HG03378 (cell line): Measurements from ENCODE around the gene FBL.
"Not testable (repeated sequence)": the region's sequence is repeated elsewhere in the genome, so short reads cannot be mapped to it uniquely, and the experiment has no call there.

Experiments
- ATAC-seq: cut with Tn5 transposase; IDR thresholded peaks from one replicate; pipeline ENCODE4 v1.9.1; 2021; ENCODE audit warnings: mild to moderate bottlenecking, moderate library complexity; ENCODE audit not compliant: unreplicated experiment

The FBL gene

DNA sequence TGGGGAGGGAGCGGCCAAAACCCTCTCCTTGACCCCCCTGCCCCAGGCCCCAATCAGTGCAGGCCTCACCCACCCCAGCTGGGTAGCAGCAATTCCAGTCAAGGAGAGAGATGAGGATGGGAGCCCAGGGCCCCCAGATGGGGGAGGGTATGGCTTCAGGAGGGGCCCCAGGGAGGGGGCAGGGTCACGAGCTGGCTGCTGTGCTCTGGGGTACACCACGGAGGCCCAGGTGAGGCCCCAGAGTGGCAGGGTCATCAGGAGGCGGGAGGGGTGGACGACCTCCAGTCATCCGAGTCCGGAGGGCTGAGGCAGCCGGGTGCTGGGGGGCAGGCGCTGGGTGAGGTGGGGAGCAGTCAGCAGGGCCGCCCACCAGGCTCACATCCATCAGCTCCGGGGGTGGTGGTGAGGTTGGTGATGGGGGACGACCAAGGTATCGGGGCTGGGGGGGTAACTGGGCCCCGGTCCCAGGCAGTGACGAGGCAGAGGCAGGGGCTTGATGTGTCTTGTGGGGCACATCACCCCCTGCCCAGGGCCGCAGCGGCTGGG lies 20.6 kb downstream of the FBL start:
- no peak for ATAC-seq

DNA sequence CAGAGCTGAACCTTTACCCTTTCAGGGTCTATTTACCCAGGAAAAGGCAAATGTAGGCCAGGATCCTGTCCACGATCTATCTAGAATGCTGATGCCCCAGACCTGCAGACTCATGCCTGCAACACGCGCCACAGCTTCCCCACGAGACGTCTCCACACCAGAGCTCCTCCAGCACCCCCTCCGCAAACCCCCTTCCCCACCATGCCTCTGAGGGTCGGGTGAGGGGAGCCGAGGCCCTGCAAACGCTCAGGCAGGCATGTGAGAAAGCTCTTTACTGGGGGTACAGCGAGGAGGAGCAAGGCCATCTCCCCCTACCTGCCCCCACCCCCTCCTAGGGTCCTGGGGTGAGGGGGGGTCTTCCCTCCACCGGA lies 21.1 kb downstream of the FBL start:
- no peak for ATAC-seq

DNA sequence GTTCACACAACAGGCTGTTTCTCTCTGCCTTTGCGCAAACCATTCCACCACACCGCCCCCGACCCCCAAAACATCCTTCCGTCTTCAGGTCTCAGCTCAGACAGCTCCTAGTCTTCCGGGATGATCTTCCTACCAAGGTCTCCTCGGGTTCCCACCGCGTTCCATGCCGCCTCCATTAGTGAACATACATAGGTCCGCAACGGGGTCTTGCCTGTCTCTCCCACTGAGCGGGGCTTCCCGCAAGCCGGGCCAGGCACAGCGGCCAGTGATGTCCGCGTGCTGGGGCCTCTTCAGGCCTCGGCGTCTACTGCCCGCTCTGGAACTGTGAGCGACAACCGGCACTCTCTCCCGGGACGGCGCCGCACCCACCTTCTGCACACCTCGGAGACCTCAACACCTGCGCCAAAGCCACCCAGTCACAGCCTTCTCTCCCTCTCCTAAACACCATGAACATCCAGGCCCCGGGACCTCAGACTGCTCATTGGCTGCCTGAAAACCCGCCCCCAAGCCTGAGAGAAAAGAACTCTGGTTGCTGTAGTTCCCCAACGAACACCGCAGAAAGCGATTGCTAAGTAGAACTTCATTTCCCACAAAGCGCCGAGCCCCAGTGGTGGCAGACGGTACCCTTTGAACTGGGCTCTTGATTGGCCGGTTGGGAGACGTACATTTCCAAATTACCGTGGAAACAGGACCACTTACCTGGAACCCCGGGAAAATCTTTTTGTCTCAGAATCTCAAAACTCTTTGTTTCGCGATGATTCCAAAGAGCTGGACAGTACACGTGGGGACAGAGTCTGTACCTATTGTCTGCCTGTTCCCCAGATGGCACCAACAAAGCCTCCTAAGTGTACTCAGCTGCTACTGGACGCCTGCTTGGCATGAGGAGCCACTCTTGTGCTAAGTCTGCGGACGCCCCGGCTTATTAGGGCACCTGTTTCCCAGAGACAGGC lies 21.8 kb downstream of the FBL start:
- ATAC-seq, result peak; percentile 64

DNA sequence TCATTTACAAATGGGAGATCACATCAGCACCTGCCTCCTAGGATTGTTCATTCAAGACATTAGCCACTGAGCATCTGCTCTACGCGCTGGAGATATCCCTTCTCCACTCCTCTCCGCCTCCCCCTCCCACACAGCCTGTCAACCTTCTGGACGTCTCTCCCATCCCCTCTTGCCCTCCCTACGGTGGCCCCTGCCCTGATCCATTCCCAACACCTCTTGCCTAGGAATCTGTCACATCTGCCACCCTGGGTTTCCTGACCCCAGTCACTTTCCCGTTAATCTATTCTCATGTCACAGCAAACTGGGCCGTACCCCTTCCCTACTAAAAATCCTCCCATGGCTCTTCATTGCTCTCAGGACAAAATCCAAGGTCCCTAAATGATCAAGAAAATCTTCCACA lies 22.5 kb downstream of the FBL start:
- ATAC-seq, result no peak

DNA sequence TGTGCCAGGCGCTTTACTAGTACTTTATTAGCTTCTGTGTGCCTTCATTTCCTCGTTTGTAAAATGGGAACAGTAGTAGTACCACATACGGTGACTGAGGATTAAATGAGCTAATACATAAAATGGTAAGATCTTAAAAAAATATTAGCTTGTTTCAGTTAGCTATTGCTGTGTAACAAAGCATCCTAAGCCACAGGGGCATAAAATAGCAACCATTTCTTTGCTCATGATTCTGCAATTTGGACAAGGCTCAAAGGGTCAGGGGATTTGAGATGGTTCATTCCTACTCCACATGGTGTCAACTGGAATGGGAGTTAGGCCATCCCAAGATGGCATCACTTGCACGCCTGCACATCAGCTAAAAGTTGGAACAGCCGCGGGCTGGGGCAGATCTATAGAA lies 25.5 kb downstream of the FBL start:
- no peak for ATAC-seq

DNA sequence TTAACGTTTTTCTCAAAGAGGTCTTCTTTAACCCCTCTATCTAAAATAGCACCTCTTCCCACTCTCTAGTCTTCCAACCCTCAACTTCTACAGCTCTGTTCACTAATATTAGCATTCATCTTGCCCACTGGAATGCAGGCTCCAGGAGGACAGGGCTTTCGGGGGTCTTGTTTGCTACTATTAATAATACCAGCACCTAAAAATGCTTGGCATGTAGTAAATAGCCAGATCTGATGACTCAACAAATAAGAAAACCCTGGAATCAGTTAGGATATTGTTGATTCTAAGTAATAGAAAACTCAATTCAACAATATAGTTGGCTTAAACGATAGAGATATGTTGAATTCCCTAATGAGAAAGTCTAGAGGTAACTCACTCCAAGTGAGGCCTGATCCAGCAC lies 26.4 kb downstream of the FBL start:
- ATAC-seq, result no peak

- peak; percentile 78 for ATAC-seq
Measured at GRCh38 chr19:39818626-39819097, 27.5 kb downstream of the FBL start.

DNA sequence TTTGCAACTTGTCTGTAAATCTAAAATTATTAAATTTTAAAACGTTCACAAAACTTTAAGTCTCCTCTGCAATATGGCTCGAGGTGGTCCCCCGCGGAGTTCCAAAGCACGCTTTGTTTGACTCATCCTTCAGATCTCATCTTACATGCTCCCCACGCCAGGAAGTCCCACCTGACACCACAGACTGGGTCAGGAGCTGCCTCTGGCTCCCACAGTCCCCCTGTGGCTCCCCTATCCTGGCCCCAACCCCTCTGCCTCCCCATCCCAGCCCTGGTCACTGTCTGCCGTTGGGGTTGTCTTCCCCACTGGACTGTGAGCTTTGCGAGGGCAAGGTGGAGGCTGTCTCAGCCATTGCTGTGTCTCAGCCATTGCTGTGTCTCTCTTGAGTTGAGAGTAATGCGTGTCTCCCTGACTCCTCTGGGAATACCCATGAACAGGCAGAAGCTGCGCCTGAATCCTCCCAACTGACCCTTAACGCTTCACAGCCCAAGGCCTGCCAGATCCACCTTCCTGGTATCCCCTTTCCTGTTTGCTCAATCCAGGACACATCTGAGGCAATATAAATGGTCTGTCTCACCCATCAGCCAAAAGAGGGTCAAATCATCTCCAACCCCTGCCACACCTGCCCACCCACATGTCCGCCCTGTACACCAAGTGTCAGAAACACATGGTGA lies 28.2 kb downstream of the FBL start:
- ATAC-seq, result no peak

DNA sequence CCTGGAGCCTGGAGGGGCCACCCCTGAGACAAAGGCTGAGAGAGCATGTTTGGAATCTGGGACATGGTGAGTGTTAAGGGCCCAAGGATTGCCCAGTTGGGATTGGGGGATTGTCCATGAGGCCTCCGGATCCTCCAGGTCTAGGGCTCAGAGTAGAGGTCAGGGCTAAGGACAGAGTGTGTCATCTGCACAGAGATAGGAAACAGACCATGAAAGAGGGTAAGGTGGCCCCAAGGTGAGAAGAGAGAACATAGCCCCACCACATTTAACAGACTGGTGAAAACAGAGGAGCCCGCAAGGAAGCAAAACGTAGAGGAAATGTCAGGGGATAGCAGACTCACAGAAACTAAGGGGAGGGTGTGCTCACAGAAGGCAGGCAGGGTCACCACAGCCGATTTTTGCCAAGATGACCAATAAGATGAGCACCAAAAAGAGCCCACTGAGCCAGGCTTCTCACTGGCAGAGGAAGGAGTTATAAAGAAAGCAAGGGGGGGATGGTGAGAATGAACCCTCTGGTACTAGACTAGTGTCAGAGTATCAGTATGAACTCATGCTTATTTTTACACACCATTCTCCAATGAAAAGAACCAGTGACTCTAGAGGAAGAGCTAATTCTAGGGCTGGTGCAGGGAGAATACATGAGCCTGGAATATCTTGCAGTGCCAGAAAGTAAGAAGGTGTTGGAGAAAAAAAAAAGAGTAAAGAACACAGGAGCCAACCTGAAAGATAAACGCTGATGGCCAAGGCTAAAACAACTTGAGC lies 29.7 kb downstream of the FBL start:
- ATAC-seq, result no peak

DNA sequence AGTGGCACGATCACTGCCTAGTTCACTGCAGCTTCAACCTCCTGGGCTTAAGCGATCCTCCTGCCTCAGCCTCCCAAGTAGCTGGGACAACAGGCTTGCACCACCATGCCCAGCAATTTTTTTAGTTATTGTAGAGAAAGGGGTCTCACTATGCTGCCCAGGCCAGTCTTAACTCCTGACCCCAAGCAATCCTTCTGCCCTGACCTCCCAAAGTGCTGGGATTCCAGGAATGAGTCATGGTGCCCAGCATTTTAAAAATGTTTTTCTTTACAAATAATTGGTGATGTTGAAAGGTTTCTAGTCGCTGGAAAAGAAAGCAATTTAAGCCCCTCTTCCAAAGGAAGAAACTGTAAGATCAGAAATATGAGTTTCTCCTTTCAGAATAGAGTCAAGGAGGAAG lies 31.6 kb downstream of the FBL start:
- no peak for ATAC-seq

DNA sequence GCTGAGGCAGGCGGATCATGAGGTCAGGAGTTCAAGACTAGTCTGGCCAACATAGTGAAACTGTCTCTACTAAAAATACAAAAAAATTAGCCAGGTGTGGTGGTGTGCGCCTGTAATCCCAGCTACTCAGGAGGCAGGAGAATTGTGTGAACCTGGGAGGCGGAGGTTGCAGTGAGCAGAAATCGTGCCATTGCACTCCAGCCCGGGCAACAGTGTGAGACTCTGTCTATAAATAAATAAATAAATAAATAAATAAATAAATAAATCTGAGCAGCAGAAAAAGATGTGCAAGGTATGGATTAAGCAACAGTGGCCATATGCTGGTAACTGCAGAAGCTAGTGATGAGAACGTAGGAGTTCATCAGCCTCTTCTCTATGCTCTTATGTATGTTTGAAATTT lies 32.1 kb downstream of the FBL start:
- not testable (repeated sequence) for ATAC-seq

DNA sequence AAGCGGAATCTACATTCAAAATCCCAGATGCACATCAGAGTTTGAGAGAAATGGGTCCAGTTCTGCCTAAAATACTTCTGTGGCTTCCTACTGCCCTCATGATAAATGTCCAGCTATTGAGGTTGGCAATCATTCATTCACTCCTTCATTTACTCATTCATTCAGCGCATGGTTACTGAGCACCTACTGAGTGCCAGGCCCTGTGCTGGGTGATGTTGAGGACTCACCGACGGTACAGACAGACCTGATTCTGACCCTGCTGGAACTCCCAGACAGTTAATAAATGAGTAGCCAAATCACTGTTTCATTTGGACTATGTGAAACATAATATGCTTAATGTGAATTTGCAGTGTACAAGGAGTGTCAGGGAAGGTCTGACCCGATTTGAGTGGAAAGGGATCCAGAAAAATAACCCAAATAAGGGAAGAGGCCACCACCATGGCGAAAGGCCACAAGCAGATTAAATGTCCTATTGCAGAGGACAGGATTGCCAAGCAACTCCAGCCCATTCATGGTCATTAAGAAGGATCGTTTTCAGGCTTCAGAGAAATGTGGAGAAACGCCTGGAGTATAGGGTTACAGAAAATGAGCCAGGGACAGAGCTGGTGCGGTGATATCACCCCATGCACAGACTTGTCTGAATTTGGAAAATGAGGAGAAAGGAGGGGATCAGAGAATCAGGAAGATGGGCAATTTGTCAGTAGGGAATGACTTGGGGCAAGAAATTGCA lies 32.8 kb downstream of the FBL start:
- no peak for ATAC-seq

- no peak for ATAC-seq
Measured at GRCh38 chr19:39811064-39811463, 35.1 kb downstream of the FBL start.

DNA sequence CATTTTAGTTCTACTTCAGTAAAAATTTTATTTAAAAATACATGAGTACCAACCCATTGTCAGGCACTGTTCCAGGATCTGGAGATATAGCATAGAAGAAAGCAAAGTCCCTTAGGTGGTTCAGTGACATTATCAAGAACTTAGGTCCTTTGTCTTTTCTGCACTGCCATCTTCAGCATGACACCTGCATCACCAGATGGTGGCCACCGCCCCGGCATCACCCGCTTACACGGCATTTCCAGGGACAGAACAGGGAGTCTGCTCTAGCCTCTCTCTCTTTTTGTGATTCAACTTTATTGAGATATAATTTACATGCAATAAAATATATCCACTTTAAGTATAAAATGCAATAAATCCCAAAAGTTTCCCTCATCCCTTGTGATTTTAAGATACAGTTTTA lies 35.8 kb downstream of the FBL start:
- ATAC-seq, result no peak

DNA sequence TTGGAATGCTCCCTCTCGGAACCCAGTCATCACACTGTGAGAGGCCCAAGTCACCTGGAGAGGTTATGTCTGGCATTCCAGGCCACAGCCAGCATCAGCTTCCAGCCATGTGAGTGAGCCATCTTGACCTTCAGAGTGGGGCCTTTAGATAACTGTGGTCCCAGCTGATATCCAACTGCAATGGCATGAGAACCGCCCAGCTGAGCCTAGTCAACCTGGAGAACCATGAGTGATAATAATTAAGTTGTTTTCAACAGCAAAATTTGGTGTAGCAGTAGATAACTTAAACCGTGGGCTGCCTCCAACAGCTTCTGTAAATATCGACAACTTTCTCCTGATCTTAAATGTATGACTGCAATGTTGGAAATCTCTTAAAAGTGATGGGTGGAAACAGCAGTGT lies 36.8 kb downstream of the FBL start:
- no peak for ATAC-seq

GRCh38 chr19:39808688-39809087 lies 37.5 kb downstream of the FBL start:
- not testable (repeated sequence) for ATAC-seq

DNA sequence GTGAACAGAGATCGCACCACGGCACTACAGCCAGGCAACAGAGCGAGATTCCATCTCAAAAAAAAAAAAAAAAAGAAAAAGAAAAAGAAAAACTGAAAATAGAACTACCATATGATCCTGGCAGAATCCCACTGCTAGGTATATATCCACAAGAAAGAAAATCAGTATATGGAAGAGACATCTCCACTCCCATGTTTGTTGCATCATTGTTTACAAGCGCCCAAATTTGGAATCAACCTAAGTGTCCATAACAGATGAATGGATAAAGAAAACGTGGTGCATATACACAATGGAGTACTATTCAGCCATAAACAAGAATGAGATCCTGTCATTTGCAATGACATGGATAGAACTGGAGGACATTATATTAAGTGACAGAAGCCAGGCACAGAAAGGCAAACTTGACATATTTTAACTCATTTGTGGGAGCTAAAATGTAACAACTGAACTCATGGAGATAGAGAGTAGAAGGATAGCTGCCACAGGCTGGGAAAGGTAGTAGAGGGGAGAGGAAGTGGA lies 38.3 kb downstream of the FBL start:
- no peak for ATAC-seq

GRCh38 chr19:39805104-39805503 lies 41.1 kb downstream of the FBL start:
- ATAC-seq, result no peak

- no peak for ATAC-seq
Measured at GRCh38 chr19:39802958-39803357, 43.2 kb downstream of the FBL start.

DNA sequence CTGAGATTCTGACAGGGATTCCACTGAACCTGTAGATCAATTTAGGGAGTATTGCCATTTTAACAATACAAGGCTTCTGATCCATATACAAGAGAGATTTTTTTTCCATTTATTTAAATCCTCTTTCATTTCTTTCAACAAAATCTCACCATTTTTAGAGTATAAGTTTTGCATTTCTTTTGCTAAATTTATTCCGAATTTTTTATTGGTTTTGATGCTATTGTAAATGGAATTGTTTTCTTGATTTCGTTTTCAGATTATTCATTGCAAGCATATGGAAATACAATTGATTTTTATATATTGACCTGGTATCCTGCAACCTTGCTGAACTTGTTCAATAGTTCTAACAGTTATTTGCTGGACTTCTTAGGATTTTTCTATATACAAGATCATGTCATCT lies 49.1 kb downstream of the FBL start:
- no peak for ATAC-seq
